PC-9 (cell line): ENCODE measurements around the gene DUS1L. TPM values are rescaled to one million over a fixed set of nuclear protein-coding genes. Genes with fewer than 3 reads are reported as not detected.

Experiments
- BruUV-seq: library from RNA; stranded (reverse); fragments of 400-500 nt; replicated peaks from 2 replicates; lab custom pipeline; 2021; lab: Mats Ljungman, UMichigan
- CTCF ChIA-PET: fragments of 300-600 bp; sonication (Branson Sonifier 250); formaldehyde crosslinking; loops from one replicate; lab custom pipeline; 2022; ENCODE audit warnings: antibody characterized with exemption; lab: Charles Lee
- POLR2A ChIA-PET: fragments of 300-600 bp; sonication (Branson Sonifier 250); formaldehyde crosslinking; loops from one replicate; lab custom pipeline; 2022; ENCODE audit warnings: antibody characterized with exemption; ENCODE audit not compliant: unreplicated experiment; lab: Charles Lee
- DNase-seq, 2 experiments: peaks; one replicate each; pipeline versions ENCODE4 v3.0.0 to v3.0.0-alpha.2; 2015 to 2022; ENCODE audit warnings: mixed read lengths in 1 of 2
- H2AFZ ChIP-seq: fragments of 200-600 bp; sonication (generic); 2 replicates; pipeline ENCODE4 v1.8.1; 2017; ENCODE audit warnings: antibody characterized with exemption
- H3F3A ChIP-seq: fragments of 200-600 bp; sonication (generic); 2 replicates; pipeline ENCODE4 v1.8.1; 2017; ENCODE audit warnings: antibody characterized with exemption, mild to moderate bottlenecking, low read depth; ENCODE audit not compliant: insufficient read depth
- H3K27ac ChIP-seq: fragments of 200-600 bp; sonication (generic); 2 replicates; pipeline ENCODE4 v1.6.1; 2016; ENCODE audit warnings: mixed run types
- H3K27me3 ChIP-seq: fragments of 200-600 bp; sonication (generic); 2 replicates; pipeline ENCODE4 v1.6.1; 2016; ENCODE audit warnings: low read depth, mixed run types; ENCODE audit not compliant: insufficient read depth
- H3K36me3 ChIP-seq: fragments of 200-600 bp; sonication (generic); 2 replicates; pipeline ENCODE4 v1.6.1; 2016; ENCODE audit warnings: low read depth, mixed run types
- H3K4me1 ChIP-seq: fragments of 200-600 bp; sonication (generic); replicated peaks from 2 replicates; pipeline ENCODE4 v1.6.1; 2016; ENCODE audit warnings: mixed run types; ENCODE audit not compliant: insufficient read depth
- H3K4me2 ChIP-seq: fragments of 200-600 bp; sonication (generic); 2 replicates; pipeline ENCODE4 v1.6.1; 2017; ENCODE audit warnings: mixed run types
- H3K4me3 ChIP-seq: fragments of 200-600 bp; sonication (generic); 2 replicates; pipeline ENCODE4 v1.6.1; 2016; ENCODE audit warnings: mixed run types
- H3K79me2 ChIP-seq: fragments of 200-600 bp; sonication (generic); 2 replicates; pipeline ENCODE4 v1.6.1; 2017; ENCODE audit warnings: low read depth, mixed run types
- H3K9me2 ChIP-seq: fragments of 200-600 bp; sonication (generic); 2 replicates; pipeline ENCODE4 v1.8.1; 2017; ENCODE audit warnings: mild to moderate bottlenecking; ENCODE audit not compliant: insufficient read depth
- H3K9me3 ChIP-seq: fragments of 200-600 bp; sonication (generic); 2 replicates; pipeline ENCODE4 v1.8.1; 2016; ENCODE audit warnings: low read depth; ENCODE audit not compliant: insufficient read depth
- H4K20me1 ChIP-seq: fragments of 200-600 bp; sonication (generic); 2 replicates; pipeline ENCODE4 v1.8.1; 2017; ENCODE audit not compliant: insufficient read depth
- EZH2 ChIP-seq: fragments of 200-600 bp; sonication (generic); IDR thresholded peaks from 2 replicates; pipeline ENCODE4 v1.8.0; 2017; ENCODE audit warnings: antibody characterized with exemption, low read depth
- intact Hi-C: fragments of 100-400 bp; cut with micrococcal nuclease; formaldehyde crosslinking; loops from one replicate; pipeline ENCODE4 v1.10.0; 2022; ENCODE audit not compliant: unreplicated experiment
- total RNA-seq: library from RNA; stranded (reverse); gene quantifications from 2 replicates; pipeline ENCODE4 v1.2.3, GENCODE V29; 2021
- TF ChIP-seq, protein P1 (sequence below): fragments of 200-600 bp; sonication (generic); conservative IDR thresholded peaks from 2 replicates; pipeline ENCODE4 v1.6.1; 2017; ENCODE audit warnings: mixed run types, antibody characterized with exemption, mild to moderate bottlenecking, moderate library complexity

The DUS1L gene
- total RNA-seq, 1 experiment from 2014 or later: 138 TPM

DNA sequence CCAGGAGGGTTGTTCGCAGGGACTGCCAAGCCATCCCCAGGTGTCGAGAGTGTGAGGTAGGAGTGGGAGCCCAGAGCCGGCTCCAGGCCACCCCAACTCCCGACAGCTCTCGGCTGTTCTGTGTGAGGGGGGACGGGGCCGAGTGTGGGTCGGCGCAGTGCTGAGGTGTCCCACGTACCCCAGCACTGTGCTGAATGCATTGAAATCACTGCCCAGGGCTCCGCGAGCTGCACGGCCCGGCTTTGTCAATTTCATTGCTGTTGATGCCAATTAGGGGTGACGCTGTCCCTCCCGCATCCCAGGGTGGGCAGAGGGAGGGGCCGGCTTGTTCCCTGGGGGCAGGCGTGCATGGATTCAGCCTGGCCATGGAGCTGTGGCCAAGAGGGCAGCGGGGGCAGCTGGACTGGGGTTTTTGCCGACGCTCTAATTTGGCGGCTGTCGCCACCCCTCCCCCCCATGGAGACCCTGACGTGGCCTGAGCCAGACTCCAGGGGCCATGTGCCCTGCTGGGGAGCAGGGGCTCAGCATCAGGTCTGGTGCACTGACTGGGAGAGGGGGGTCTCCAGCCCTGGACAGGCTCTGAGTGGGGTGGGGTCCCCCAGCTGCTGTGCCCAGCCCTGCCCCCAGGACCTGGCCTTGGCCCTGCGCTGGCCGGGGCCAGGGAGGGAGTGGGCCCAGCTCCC lies 57.2 kb downstream of the DUS1L start:
- no peak overlapping the region for H3K27ac ChIP-seq
- no peaks in the 10 kb centered on the region for H3K36me3 ChIP-seq
- H3K27me3 ChIP-seq: no peaks in the 10 kb centered on the region
- no peak for TF ChIP-seq EZH2
- TF ChIP-seq, protein P1, sequence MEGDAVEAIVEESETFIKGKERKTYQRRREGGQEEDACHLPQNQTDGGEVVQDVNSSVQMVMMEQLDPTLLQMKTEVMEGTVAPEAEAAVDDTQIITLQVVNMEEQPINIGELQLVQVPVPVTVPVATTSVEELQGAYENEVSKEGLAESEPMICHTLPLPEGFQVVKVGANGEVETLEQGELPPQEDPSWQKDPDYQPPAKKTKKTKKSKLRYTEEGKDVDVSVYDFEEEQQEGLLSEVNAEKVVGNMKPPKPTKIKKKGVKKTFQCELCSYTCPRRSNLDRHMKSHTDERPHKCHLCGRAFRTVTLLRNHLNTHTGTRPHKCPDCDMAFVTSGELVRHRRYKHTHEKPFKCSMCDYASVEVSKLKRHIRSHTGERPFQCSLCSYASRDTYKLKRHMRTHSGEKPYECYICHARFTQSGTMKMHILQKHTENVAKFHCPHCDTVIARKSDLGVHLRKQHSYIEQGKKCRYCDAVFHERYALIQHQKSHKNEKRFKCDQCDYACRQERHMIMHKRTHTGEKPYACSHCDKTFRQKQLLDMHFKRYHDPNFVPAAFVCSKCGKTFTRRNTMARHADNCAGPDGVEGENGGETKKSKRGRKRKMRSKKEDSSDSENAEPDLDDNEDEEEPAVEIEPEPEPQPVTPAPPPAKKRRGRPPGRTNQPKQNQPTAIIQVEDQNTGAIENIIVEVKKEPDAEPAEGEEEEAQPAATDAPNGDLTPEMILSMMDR: no peak
- H3F3A ChIP-seq: peaks cover 2% of the 10 kb centered on the region; the same call in 1 of the 2 replicates
- POLR2A ChIA-PET: no interaction called here
- no peak overlapping the region for H2AFZ ChIP-seq
- H3K9me3 ChIP-seq: no peaks in the 10 kb centered on the region
- no TSS peak for BruUV-seq
- no peaks in the 10 kb centered on the region for H3K9me2 ChIP-seq
- H3K79me2 ChIP-seq: no peaks in the 10 kb centered on the region
- no peak for DNase-seq
- peaks cover 9% of the 10 kb centered on the region for H3K4me1 ChIP-seq
- no peak overlapping the region for H3K4me3 ChIP-seq
- H3K4me2 ChIP-seq: no peak overlapping the region
- intact Hi-C loops: no loop called here
- H4K20me1 ChIP-seq: no peaks in the 10 kb centered on the region
- CTCF ChIA-PET: no interaction called here

Other genes with a start within 250 kb of the DUS1L start
- gene MCRIP1, start 232.5 kb downstream of the DUS1L start, total RNA-seq: 53.8 and 84.0 TPM in 2 replicates
- gene PPP1R27, start 230.8 kb downstream of the DUS1L start, total RNA-seq: not detected in 2 replicates
- 636 and 782 TPM in 2 replicates for gene P4HB, start 205.3 kb downstream of the DUS1L start, total RNA-seq
- gene ARHGDIA, start 194.5 kb downstream of the DUS1L start, total RNA-seq: 242 and 309 TPM in 2 replicates
- gene ALYREF, start 174.2 kb downstream of the DUS1L start, total RNA-seq: 138 and 156 TPM in 2 replicates
- gene ANAPC11, start 174.1 kb downstream of the DUS1L start, total RNA-seq: 187 and 256 TPM in 2 replicates
- gene NPB, start 163.6 kb downstream of the DUS1L start, total RNA-seq: 0.83 and 1.1 TPM in 2 replicates
- 54.7 and 82.2 TPM in 2 replicates for gene PCYT2, start 154.4 kb downstream of the DUS1L start, total RNA-seq
- 78.3 and 98.5 TPM in 2 replicates for gene SIRT7, start 147.6 kb downstream of the DUS1L start, total RNA-seq
- 79.5 and 85.9 TPM in 2 replicates for gene MAFG, start 138.1 kb downstream of the DUS1L start, total RNA-seq
- gene PYCR1, start 128.5 kb downstream of the DUS1L start, total RNA-seq: 88.9 and 120 TPM in 2 replicates
- not detected in 2 replicates for gene MYADML2, start 118.6 kb downstream of the DUS1L start, total RNA-seq
- 0.33 TPM in 1 of 2 replicates, not detected in the other for gene NOTUM, start 104.6 kb downstream of the DUS1L start, total RNA-seq
- 54.9 and 80.0 TPM in 2 replicates for gene ASPSCR1, start 88.2 kb downstream of the DUS1L start, total RNA-seq
- gene CENPX, start 42.9 kb downstream of the DUS1L start, total RNA-seq: 115 and 132 TPM in 2 replicates
- 41.5 and 42.6 TPM in 2 replicates for gene LRRC45, start 42.5 kb downstream of the DUS1L start, total RNA-seq
- gene RAC3, start 34.1 kb downstream of the DUS1L start, total RNA-seq: 32.3 and 41.6 TPM in 2 replicates
- 120 and 129 TPM in 2 replicates for gene DCXR, start 28.1 kb downstream of the DUS1L start, total RNA-seq
- gene RFNG, start 14.0 kb downstream of the DUS1L start, total RNA-seq: 40.4 and 49.1 TPM in 2 replicates
- 121 and 124 TPM in 2 replicates for gene GPS1, start 13.9 kb downstream of the DUS1L start, total RNA-seq
- 455 and 658 TPM in 2 replicates for gene FASN, start 32.4 kb upstream of the DUS1L start, total RNA-seq
- 138 and 140 TPM in 2 replicates for gene CCDC57, start 147.0 kb upstream of the DUS1L start, total RNA-seq
- gene SLC16A3, start 163.2 kb upstream of the DUS1L start, total RNA-seq: 157 and 198 TPM in 2 replicates
- gene CSNK1D, start 207.9 kb upstream of the DUS1L start, total RNA-seq: 151 and 181 TPM in 2 replicates